Astrocyte of the cerebellum (primary cell): ENCODE data around the gene KLC1.

Source experiments
- DNase-seq: peaks from one replicate; pipeline ENCODE4 v3.0.0-alpha.2; 2011; ENCODE audit warnings: low read depth
- H3K4me3 ChIP-seq: 2 replicates; pipeline ENCODE4 v1.5.1; 2011; ENCODE audit warnings: mild to moderate bottlenecking, low read depth, low read length, moderate library complexity
- in situ Hi-C: cut with HindIII; loops from 2 replicates; pipeline ENCODE4 v1.10.0; 2017; ENCODE audit warnings: low sequenced_read_pairs
- TF ChIP-seq, protein P1 (sequence below): IDR thresholded peaks from 2 replicates; pipeline ENCODE4 v1.5.1; 2012; ENCODE audit warnings: low read length, low read depth, moderate library complexity, mild to moderate bottlenecking; ENCODE audit errors: missing control alignments

Gene KLC1

DNA sequence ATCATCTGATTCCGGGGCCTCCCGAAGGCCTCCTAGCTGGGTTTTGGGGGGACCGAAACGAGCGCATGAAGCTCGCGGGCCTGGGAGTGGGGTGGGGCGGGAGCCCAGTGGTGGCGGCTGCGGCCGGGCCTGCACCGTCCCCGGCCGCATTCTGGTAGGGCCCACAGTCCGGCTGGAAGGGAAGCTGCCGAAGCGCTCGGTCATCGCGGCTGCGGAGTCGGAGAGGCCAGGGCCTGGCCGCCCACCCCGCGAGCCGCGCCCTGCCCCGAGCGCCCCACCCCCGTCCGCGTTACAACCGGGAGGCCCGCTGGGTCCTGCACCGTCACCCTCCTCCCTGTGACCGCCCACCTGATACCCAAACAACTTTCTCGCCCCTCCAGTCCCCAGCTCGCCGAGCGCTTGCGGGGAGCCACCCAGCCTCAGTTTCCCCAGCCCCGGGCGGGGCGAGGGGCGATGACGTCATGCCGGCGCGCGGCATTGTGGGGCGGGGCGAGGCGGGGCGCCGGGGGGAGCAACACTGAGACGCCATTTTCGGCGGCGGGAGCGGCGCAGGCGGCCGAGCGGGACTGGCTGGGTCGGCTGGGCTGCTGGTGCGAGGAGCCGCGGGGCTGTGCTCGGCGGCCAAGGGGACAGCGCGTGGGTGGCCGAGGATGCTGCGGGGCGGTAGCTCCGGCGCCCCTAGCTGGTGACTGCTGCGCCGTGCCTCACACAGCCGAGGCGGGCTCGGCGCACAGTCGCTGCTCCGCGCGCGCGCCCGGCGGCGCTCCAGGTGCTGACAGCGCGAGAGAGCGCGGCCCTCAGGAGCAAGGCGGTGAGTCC, at the start of gene KLC1:
Gene KLC1 (plus strand): TSS at position 528 of the 819 bp plus-strand sequence. CDS start 25,354 bp downstream, outside the sequence.
- DNase-seq: no peak
- in situ Hi-C loops: no loop called here
- TF ChIP-seq, protein P1, sequence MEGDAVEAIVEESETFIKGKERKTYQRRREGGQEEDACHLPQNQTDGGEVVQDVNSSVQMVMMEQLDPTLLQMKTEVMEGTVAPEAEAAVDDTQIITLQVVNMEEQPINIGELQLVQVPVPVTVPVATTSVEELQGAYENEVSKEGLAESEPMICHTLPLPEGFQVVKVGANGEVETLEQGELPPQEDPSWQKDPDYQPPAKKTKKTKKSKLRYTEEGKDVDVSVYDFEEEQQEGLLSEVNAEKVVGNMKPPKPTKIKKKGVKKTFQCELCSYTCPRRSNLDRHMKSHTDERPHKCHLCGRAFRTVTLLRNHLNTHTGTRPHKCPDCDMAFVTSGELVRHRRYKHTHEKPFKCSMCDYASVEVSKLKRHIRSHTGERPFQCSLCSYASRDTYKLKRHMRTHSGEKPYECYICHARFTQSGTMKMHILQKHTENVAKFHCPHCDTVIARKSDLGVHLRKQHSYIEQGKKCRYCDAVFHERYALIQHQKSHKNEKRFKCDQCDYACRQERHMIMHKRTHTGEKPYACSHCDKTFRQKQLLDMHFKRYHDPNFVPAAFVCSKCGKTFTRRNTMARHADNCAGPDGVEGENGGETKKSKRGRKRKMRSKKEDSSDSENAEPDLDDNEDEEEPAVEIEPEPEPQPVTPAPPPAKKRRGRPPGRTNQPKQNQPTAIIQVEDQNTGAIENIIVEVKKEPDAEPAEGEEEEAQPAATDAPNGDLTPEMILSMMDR: no peak
- H3K4me3 ChIP-seq: peak within 1 kb of the TSS; percentile 79

DNA sequence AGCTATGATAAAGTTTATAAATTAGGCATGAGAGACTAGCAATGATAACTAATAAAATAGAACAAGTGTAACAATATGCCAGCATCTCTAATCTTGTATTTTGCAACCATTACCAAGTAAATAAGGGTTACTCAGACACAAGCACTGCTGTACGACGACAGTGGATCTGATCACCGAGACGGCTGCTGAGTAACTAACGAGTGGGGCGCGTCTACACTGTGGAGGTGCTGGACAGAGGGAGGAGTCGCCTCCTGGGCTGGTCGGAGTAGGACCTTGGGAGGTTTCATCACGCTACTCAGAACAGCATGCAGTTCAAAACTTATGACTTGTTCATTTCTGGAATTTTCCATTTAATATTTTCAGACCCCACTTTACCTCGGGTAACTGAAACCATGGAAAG, 47.8 kb upstream of the KLC1 start:
- TF ChIP-seq, protein P1: no peak
- in situ Hi-C loops: no loop called here
- DNase-seq: no peak
- no peak overlapping the region for H3K4me3 ChIP-seq

DNA sequence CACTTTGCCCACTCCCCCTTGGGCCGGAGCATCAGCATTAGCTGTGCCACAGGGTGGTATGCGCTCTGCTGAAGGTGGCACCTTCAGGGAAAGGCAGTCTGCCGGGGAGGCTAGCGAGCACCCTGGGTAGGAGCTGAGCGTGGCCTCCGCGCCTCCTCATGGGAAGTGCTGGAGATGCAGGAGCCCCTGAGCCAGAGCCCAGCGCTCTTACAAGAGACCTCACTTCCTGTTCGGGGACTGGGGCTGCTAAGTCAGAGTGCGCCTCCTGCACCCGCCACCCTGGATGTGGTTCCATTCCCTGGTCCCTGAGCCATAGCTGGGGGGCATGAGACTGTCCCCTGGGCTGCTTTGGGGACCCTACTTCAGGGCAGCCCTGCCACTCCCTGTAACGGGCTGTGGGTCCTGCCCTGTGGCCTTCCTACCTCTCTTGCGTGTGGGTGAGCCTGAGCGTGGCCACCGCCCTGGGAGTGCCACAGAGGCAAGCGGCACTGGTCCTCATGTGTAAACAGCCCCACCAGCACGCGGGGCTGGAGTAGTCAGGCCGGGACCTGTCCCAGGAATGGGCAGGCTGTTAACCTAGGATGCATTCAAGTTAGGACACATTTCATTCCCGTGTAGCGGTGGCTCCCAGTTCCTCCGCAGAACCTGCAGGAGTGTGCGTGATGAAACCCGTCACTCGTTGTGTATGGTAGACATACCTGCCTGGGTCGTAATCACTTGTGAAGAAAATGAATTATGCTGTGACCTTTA, 46.9 kb upstream of the KLC1 start:
- H3K4me3 ChIP-seq: no peak overlapping the region
- TF ChIP-seq, protein P1: no peak
- DNase-seq: no peak
- in situ Hi-C loops: no loop called here

DNA sequence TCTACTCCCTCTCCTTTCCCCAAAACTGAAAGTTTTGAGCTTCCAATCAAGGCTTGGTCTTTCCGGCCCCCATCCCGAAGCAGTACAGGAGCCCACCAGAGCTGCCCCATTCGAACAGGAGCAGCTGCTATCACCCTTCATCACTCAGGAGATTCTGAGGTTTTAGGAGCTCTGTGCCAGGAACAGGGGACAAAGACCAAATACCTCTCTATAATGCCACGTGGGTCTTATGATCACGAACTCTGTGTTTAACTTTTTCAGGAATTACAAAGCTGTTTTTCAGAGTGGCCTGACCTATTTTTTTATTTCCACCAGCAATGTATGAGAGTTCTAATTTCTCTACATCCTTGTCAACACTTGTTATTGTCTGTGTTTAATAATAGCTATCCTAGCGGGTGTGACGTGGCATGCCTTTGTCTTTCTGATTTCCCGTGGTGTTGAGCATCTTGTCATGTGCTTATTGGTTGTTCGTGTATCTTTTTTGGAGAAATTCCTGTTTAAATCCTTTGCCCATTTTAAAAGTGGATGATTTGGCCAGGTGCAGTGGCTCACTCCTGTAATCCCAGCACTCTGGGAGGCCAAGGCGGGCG, 44.6 kb upstream of the KLC1 start:
- DNase-seq: no peak
- TF ChIP-seq, protein P1: no peak
- no peak overlapping the region for H3K4me3 ChIP-seq
- in situ Hi-C loops: no loop called here

DNA sequence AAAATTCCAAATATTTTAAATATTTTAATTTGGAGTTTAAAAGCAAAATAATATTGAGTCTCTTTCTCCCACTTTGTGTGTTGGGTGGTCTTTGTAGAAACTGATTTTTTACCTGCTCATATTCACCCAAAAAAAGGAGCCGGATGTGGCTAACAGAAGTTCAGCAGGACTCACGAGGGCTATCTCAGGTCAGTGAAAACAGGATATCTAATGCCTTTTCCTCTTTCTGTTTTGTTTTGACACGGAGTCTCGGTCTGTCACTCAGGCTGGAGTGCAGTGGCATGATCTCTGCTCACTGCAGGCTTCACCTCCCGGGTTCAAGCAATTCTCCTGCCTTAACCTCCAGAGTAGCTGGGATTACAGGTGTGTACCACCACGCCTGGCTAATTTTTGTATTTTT, 35.4 kb upstream of the KLC1 start:
- TF ChIP-seq, protein P1: no peak
- in situ Hi-C loops: loop anchor here (5.0 kb wide), 3 partner anchors 44 to 84 kb away; no protein-coding TSS in a partner anchor
- H3K4me3 ChIP-seq: no peak overlapping the region
- no peak for DNase-seq

DNA sequence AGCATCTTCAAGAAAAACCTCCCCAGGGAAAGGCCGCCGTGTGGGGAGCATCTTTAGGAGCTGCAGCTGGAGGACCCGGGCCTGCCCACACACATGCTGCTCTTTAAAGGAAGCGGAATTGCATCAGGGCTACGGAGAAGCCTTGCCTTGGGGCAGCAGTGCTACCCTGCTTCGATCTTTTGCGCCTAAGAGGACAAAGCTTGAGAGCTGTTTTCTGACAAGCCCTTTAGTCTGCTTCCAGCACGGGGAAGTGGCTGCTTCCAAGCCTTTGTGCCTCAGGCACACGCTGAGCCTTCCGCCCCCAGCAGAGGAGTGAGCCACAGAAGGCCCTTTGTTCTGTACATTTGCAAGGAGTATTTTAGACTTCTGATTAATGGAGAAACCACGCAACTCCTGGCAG, 34.7 kb upstream of the KLC1 start:
- H3K4me3 ChIP-seq: no peak overlapping the region

More for the DNA sequence above, 34.7 kb upstream of the KLC1 start:
- TF ChIP-seq, protein P1: no peak
- peak; percentile 76 for DNase-seq
- in situ Hi-C loops: loop anchor here (5.0 kb wide), 3 partner anchors 43 to 83 kb away; no protein-coding TSS in a partner anchor
